NCI-H748 (cell line): ENCODE results near the gene GALNT17.
"Not testable (repeated sequence)": the region's sequence is repeated elsewhere in the genome, so short reads cannot be mapped to it uniquely, and the experiment has no call there.

Source experiments
- DNase-seq: peaks from one replicate; lab custom pipeline; 2025; ENCODE audit not compliant: unreplicated experiment; lab: John Stamatoyannopoulos, UW

The GALNT17 gene

DNA sequence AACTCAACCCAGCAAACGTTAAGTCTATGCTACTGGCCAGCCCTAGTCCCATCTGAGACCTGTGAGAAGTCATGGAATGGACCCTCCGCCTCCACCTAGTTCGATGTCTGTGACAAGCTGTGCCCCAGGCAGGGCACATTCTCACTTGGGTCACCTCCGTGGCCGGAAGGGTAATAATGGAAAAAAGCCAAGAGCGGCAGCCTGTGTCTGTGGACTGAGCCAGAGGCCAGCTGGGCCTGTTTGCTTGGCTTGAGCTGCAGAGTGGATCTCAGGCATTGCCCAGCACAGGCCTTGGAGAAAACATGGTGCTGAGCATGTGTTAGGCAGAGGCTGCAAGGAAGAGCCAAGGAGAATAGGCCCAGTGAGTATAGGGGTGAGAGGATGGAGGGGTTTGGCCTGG lies 97.8 kb downstream of the GALNT17 start:
- no peak for DNase-seq

GRCh38 chr7:71235253-71235652 lies 103.3 kb downstream of the GALNT17 start:
- DNase-seq = no peak

DNA sequence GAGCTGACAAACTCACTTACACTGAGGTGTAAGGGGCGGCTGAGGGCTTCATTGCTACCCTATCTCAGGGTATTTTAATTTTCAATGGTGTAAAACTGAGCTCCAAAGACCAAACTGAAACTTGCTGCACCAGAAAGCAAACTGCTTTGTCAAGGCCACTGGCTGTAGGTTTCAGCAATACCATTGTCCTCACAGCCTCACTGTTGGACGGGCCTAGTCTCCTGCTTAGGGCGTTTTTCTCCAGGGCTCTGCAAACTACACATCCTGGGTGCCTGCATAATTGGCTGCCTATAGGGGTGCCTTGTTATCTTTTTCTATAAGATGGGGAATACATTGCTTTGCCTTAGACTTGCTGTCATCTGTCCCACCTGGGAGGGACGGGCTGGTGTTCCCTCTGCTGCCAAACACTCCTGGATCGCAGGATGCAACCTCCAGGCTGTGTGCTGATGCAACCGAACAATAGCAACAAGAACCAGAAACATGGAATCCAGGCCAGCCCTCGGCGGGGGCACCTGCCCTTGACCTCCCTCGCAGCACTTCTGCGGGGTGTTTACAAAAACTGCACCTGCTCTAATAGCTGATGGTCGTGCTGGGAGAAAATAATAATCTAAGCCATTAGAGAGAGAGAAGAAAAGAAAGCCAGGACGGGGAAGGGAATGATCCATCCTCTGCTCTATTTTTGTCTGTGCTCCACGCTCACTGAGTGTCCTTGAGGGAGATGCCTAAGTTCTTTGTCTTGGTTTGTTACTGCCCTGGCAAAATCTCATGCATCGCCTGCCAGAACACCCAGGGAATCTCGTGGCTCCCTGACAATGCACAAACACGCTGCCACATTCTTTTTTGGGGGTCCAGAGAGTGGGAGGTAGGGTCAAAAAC lies 104.5 kb downstream of the GALNT17 start:
- peak; percentile 61 for DNase-seq

DNA sequence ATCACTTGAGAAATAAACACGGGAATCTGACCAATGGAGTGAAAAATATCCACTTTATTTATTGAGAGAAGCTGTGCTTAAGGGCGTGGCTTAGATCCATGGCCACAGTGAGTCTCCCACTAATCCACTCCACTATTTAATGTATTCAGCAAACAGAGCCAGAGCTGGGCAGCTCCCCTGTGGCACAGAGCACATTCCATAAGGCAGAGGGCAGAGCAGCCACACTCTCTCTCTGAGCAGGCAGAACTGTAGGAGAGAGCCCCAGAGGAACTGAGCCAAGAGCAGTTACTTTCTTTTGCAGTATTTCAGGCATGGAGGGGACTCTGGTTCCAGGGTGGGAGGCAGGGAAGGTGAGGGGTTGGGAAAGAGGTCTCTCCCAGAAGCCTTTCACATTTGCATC lies 106.0 kb downstream of the GALNT17 start:
- DNase-seq = no peak

DNA sequence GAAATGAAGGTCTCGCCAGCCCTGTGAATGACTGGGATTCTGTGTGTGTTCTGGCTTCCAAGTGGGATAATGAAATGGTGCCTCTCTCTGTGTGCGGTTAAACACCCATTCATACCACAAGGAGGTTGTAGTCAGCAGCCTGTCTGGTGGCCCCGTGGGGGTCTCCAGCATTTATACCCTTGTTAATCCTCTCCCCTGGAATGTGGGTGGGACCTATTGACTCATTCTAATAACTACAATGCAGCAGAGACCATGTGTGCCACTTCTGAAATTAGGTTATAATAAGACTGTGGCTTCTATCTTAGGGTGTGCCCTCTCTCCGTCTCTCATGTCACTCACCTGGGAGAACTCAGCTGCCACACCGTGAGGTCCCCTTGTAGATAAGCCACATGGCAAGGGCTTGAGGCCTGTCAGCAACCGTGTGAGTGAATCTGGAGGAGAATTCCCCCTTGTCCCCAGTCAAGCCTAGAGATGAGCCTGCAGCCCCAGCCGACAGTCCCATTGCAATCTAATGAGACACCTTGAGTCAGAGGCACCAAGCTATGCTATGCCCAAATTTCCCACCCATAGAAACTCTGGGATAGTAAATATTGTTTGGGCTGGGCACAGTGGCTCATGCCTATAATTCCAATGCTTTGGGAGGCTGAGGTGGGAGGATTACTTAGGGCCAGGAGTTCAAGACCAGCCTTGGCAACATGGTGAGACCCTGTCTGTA lies 106.8 kb downstream of the GALNT17 start:
- no peak for DNase-seq

DNA sequence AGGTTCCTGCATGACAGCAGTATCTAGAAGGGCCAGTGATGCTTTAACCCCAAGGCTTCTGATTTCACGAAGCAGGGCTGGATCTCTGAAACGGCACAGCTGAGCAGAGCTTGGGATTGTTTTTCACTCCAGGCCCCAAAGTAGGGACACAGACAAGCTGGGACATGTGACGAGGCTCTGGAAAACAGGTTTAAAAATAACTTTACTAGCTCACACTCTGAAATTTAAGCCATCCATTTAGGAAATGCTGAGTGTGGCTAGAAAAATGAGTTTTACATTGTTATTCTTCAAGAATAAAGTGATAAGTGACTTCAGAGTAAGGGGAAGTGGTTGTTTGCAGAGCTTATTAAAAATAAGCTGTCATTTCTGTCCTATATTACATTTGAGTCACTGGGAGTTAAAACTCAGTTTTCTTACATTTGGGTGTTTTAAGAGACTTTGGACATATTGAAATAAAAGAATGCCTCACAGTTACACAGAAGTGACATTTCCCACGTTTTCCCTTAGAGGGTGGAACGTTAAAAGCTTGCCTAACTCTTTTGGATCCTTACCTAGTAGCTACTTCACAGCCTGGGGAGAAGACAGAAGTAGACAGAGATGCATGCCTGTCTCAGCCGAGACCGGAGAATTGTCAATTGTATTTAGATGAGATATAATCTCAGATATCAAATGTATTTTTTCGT lies 107.8 kb downstream of the GALNT17 start:
- DNase-seq = no peak

GRCh38 chr7:71243736-71244410 lies 111.9 kb downstream of the GALNT17 start:
- DNase-seq = no peak

GRCh38 chr7:71245038-71245437 lies 113.1 kb downstream of the GALNT17 start:
- no peak for DNase-seq

- DNase-seq = no peak
Measured at GRCh38 chr7:71251706-71252105, 119.8 kb downstream of the GALNT17 start.

GRCh38 chr7:71254751-71255150 lies 122.8 kb downstream of the GALNT17 start:
- no peak for DNase-seq

DNA sequence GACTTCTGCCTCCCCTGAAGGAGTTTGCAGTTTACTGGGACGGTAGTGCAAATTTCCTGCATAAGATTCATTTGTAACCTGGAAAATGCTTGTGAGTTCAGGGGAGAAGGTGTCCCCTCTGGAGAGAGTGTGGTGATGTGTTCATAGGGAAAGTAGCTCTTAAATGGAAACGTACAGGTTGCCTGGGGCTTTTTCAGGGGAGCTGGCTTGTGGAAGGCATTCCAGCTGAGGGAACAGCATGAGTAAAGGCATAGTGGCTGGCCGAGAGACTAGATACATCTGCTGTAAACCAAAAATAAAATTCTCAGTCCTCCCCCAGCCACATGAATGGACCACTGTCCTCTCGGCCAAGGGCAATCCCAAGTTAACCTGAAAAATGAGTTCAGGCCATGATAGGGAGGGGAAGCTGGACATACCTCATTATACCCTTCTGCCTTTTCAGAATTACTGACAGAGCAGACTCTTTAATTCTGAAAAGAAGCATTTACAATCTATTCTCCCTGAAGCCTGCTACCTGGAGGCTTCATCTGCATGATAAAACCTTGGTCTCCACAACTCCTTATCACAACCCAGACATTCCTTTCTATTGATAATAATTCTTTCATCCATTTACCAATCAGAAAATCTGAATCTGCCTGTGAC lies 123.7 kb downstream of the GALNT17 start:
- no peak for DNase-seq

GRCh38 chr7:71261066-71261465 lies 129.1 kb downstream of the GALNT17 start:
- DNase-seq = no peak

DNA sequence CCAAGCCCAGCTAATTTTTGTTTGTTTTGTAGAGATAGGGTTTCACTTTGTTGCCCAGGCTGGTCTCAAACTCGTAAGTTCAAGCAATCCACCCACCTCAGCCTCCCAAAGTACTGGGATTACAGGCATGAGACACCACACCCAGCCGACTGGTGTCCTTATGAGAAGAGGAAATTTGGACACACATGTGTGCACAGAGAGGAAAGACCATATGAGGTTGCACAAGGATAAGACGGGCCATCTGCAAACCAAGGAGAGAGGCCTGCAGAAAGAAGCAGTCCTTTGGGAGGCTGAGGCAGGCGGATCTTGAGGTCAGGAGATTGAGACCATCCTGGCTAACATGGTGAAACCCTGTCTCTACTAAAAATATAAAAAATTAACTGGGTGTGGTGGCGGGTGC lies 130.9 kb downstream of the GALNT17 start:
- not testable (repeated sequence) for DNase-seq

DNA sequence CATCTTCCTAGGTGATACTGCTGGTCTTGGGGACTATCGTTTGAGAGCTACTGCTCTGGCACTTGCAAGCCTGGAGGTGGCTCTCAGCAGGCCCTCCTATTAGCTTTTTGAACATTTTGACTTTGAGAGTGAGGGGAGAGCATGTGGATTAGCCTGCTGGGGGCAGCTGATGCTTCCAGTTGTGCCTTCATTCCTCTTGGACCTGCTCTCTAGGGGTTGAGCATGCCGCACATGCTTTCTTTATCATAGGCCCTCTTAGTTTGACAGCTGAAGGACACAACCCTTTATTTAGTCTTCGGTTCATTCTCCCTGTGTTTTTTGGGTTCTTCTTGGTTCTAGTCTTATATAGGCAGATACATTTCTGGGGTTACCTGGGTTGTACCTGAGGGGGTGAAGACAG lies 132.1 kb downstream of the GALNT17 start:
- no peak for DNase-seq

DNA sequence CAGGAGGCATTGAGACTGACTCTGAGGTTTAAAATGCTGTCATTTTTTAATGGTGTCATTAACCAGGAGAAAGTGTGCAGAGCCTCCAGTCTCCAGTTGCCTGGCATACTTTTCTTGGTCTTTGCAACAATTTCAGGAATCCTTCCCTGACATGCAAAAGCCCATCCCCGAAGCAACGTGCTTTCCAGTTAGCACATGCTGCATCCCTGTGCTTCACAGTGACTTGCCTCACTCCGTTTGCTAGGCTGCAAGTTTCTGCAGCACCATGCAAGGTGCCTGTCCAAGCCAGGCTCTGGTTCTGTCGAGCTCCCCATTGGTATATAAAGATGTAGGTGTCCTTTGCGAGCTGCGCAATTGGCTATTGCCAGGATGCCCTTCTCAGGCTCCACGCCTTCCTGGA lies 135.0 kb downstream of the GALNT17 start:
- DNase-seq = no peak

DNA sequence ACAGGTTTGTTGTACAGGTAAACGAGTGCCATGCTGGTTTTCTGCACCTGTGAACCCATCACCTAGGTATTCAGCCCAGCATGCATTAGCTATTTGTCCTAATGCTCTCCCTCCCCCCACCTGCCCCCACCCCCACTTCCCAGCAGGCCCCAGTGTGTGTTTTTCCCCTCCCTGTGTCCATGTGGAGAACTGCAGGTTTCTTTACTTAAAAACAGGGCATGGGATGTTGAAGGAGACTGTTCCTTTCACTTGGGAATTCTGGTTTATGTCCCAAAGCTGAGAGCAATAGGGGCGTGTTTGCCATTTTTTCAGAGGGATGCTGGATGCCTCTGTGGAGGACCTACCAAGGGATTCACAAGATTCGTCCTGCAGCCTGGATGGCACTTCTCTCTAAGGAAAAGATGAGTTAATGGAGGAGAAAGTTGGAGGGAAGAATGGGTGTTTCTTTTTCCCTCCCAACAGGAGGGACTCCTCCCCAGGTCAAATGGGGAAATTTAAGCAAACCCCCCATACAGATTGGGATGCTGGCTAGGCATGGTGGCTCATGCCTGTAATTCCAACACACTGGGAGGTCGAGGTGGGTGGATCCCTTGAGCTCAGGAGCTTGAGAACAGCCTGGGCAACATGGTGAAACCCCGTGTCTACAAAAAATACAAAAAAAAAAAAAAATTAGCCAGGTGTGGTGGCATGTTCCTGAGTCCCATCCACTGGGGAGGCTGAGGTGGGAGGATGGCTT lies 136.0 kb downstream of the GALNT17 start:
- no peak for DNase-seq

DNA sequence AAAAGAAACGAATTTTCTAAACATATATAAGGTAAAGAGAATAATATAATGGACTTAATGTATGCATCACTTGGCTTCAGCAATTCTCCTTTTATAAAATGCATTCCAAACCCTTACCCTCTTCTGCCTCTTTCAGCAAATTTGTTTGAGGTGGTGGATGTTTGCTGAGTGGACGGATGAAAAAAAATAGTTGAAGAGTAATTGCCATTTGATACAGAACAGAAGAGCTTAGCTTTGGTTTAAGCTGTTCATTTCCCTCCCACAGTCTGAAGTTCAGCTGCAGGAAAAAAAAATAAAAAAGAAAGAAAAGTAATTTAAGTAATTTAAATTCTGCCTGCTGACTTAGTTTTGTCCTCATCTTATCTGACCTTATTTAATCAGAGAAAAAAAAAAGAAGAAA lies 138.6 kb downstream of the GALNT17 start:
- DNase-seq = no peak

DNA sequence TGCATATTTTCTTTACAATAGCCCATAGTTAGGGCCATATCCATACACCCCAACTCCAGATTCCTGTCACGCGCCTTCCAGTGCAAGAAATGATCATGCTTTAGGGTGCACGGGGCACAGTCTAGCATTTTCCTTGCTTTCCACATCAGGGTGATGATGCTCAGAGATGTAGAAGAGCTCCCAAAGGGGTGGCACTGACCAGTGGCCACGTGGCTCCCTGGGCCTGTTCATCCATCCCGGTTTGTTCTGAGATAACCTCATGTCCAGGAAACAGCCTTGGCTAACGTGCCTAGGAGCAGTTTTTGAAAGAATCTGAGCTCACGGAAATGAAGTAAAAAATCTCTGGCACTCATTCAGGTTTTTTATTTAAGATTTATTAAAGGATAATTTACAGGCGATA lies 139.3 kb downstream of the GALNT17 start:
- DNase-seq = no peak

- no peak for DNase-seq
Measured at GRCh38 chr7:71272509-71273490, 140.9 kb downstream of the GALNT17 start.
